GM12801 (cell line): Measurements from ENCODE around the gene MYL5.

Experiments used
- CTCF ChIP-seq: IDR thresholded peaks from one replicate; pipeline ENCODE4 v1.5.1; 2011; ENCODE audit warnings: control low read depth; ENCODE audit not compliant: insufficient read length; ENCODE audit errors: extremely low read depth

MYL5 gene

GRCh38 chr4:677431-678293, 3.3 kb downstream of the MYL5 start:
- TF ChIP-seq CTCF = no peak

- TF ChIP-seq CTCF = no peak
Measured at GRCh38 chr4:678331-679103, 4.2 kb downstream of the MYL5 start.

- TF ChIP-seq CTCF = no peak
Measured at GRCh38 chr4:679104-679481, 4.8 kb downstream of the MYL5 start.

GRCh38 chr4:679629-680028, 5.3 kb downstream of the MYL5 start:
- no peak for TF ChIP-seq CTCF

- TF ChIP-seq CTCF = no peak
Measured at GRCh38 chr4:680091-680490, 5.7 kb downstream of the MYL5 start.

DNA sequence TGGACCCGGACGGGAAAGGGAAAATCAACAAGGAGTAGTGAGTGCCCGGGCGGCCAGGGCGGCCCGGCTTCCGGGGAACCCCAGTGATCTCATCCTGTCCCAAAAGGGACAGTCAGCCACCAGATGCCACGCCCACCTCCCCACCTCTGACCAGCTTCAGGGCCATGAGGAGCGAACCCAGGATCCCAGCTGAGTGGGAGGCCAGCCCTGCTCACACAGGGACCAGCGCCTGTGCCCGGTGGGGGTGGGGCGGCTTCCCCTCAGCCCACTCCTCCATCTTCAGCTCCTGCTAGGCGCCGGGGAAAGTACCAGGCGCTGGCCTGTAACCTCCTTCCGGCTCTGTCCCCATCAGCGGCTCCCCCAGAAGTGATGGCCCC, 6.2 kb downstream of the MYL5 start:
- TF ChIP-seq CTCF = no peak

GRCh38 chr4:680928-681645, 6.7 kb downstream of the MYL5 start:
- no peak for TF ChIP-seq CTCF
